Nephron (organoid): ENCODE results near the gene ZNF511.
A peak's percentile ranks its signal among the peaks of the same experiment; 100 is the strongest.
"Not testable (repeated sequence)": the region's sequence is repeated elsewhere in the genome, so short reads cannot be mapped to it uniquely, and the experiment has no call there.

Source experiments
- H3K27ac Mint-ChIP-seq, 3 experiments: 2 replicates each; pipeline ENCODE4 v1.8.0; 2020; ENCODE audit warnings: mixed read lengths in 3 of 3, mild to moderate bottlenecking in 2 of 3, moderate library complexity in 1 of 3
- H3K27me3 Mint-ChIP-seq: 2 replicates; pipeline ENCODE4 v1.8.0; 2021; ENCODE audit warnings: low read depth, mild to moderate bottlenecking, moderate library complexity, mixed read lengths
- H3K36me3 Mint-ChIP-seq: 2 replicates; pipeline ENCODE4 v1.8.0; 2020; ENCODE audit warnings: low read depth, mixed read lengths
- H3K4me1 Mint-ChIP-seq: 2 replicates; pipeline ENCODE4 v1.8.0; 2020; ENCODE audit warnings: mixed read lengths
- H3K4me3 Mint-ChIP-seq, 3 experiments: 2 replicates each; pipeline ENCODE4 v1.8.0; 2020; ENCODE audit warnings: mild to moderate bottlenecking in 3 of 3, mixed read lengths in 3 of 3, moderate library complexity in 2 of 3
- H3K9me3 Mint-ChIP-seq: 2 replicates; pipeline ENCODE4 v1.8.0; 2020; ENCODE audit warnings: mixed read lengths
- CTCF ChIP-seq, 3 experiments: fragments of 200-600 bp; sonication (generic); IDR thresholded peaks; one replicate each; pipeline ENCODE4 v1.5.0; 2021; ENCODE audit warnings: antibody characterized with exemption in 3 of 3; ENCODE audit not compliant: unreplicated experiment in 3 of 3

ZNF511 gene

GRCh38 chr10:133263674-133264073 is 45.0 kb upstream of the ZNF511 start:
- peaks cover 5% of the 10 kb centered on the region for H3K4me1 Mint-ChIP-seq
- H3K27me3 Mint-ChIP-seq = peaks cover 17% of the 10 kb centered on the region
- no peaks in the 10 kb centered on the region for H3K36me3 Mint-ChIP-seq
- no peaks in the 10 kb centered on the region for H3K9me3 Mint-ChIP-seq
- H3K27ac Mint-ChIP-seq = no peak overlapping the region
- no peak for TF ChIP-seq CTCF (IDR thresholded peaks at IDR 0.05; ENCODE audit: unreplicated experiment in 3 of 3)
- H3K4me3 Mint-ChIP-seq = peak overlapping the region in 2 of 3 experiments; percentile 10 to 55

GRCh38 chr10:133264461-133264860 is 44.3 kb upstream of the ZNF511 start:
- Mint-ChIP-seq H3K27ac (no peak overlapping the region), H3K27me3 (peaks cover 17% of the 10 kb centered on the region), H3K36me3 (no peaks in the 10 kb centered on the region), H3K9me3 (no peaks in the 10 kb centered on the region), H3K4me3 (no peak overlapping the region), H3K4me1 (no peaks in the 10 kb centered on the region)
- TF ChIP-seq CTCF (IDR thresholded peaks at IDR 0.05; ENCODE audit: unreplicated experiment in 3 of 3) = no peak

- H3K27ac Mint-ChIP-seq, H3K9me3 Mint-ChIP-seq, H3K36me3 Mint-ChIP-seq, H3K4me1 Mint-ChIP-seq: not testable (repeated sequence)
- peak overlapping the region in 1 of 3 experiments; percentile 37 for H3K4me3 Mint-ChIP-seq
- H3K27me3 Mint-ChIP-seq = peaks cover 13% of the 10 kb centered on the region
Observed at GRCh38 chr10:133265052-133265451, 43.7 kb upstream of the ZNF511 start.

- Mint-ChIP-seq H3K4me1 (no peaks in the 10 kb centered on the region), H3K36me3 (no peaks in the 10 kb centered on the region), H3K27me3 (peaks cover 10% of the 10 kb centered on the region), H3K9me3 (no peaks in the 10 kb centered on the region), H3K4me3 (no peak overlapping the region), H3K27ac (no peak overlapping the region)
- no peak for TF ChIP-seq CTCF (IDR thresholded peaks at IDR 0.05; ENCODE audit: unreplicated experiment in 3 of 3)
Observed at GRCh38 chr10:133266056-133266795, 42.5 kb upstream of the ZNF511 start.

- Mint-ChIP-seq H3K36me3 (no peaks in the 10 kb centered on the region), H3K4me1 (no peaks in the 10 kb centered on the region), H3K9me3 (no peaks in the 10 kb centered on the region), H3K4me3 (no peak overlapping the region), H3K27me3 (peaks cover 10% of the 10 kb centered on the region), H3K27ac (no peak overlapping the region)
- no peak for TF ChIP-seq CTCF (IDR thresholded peaks at IDR 0.05; ENCODE audit: unreplicated experiment in 3 of 3)
Observed at GRCh38 chr10:133267293-133267692, 41.4 kb upstream of the ZNF511 start.

- Mint-ChIP-seq H3K27me3 (peaks cover 10% of the 10 kb centered on the region), H3K27ac (no peak overlapping the region), H3K36me3 (no peaks in the 10 kb centered on the region), H3K9me3 (no peaks in the 10 kb centered on the region), H3K4me1 (no peaks in the 10 kb centered on the region), H3K4me3 (no peak overlapping the region)
- TF ChIP-seq CTCF (IDR thresholded peaks at IDR 0.05; ENCODE audit: unreplicated experiment in 3 of 3) = no peak
Observed at GRCh38 chr10:133267829-133268228, 40.9 kb upstream of the ZNF511 start.
